H1 (cell line): ENCODE data around the gene CD47. TPM values are rescaled to one million over a fixed set of nuclear protein-coding genes. Genes with fewer than 3 reads are reported as not detected.

Experiments
- CTCF ChIA-PET: fragments of 300-600 bp; sonication (Branson Sonifier 250); formaldehyde crosslinking; loops from one replicate; lab custom pipeline; 2021; ENCODE audit not compliant: partially characterized antibody; lab: Charles Lee
- POLR2A ChIA-PET: fragments of 300-600 bp; sonication (Branson Sonifier 250); formaldehyde crosslinking; loops from one replicate; lab custom pipeline; 2021; ENCODE audit warnings: inconsistent platforms; ENCODE audit not compliant: partially characterized antibody; lab: Charles Lee
- DNase-seq, 2 experiments: peaks; one replicate each; pipeline versions ENCODE4 v3.0.0 to v3.0.0-alpha.2; 2010 to 2022; ENCODE audit warnings: low spot score in 2 of 2, low read depth in 1 of 2, mixed read lengths in 1 of 2
- FAIRE-seq: peaks from 2 replicates; lab custom pipeline; 2011; peaks lifted over from hg19 to GRCh38; lab: Jason Lieb, UNC
- H2AFZ ChIP-seq: 2 replicates; pipeline ENCODE4 v1.8.1; 2012; ENCODE audit warnings: low read length, inconsistent platforms
- H2AK5ac ChIP-seq: 2 replicates; pipeline ENCODE4 v1.6.1; 2013; ENCODE audit warnings: low read depth, low read length
- H2BK120ac ChIP-seq: replicated peaks from 2 replicates; pipeline ENCODE3; 2013; ENCODE audit warnings: low read depth, low read length, inconsistent platforms
- H2BK12ac ChIP-seq: 2 replicates; pipeline ENCODE4 v1.6.1; 2013; ENCODE audit warnings: low read depth, low read length
- H2BK15ac ChIP-seq: 2 replicates; pipeline ENCODE4 v1.6.1; 2013; ENCODE audit warnings: low read length
- H2BK20ac ChIP-seq: 2 replicates; pipeline ENCODE4 v1.6.1; 2013; ENCODE audit warnings: low read length
- H2BK5ac ChIP-seq: 2 replicates; pipeline ENCODE4 v1.6.1; 2013; ENCODE audit warnings: low read depth, low read length
- H3K14ac ChIP-seq: 2 replicates; pipeline ENCODE4 v1.6.1; 2013; ENCODE audit warnings: inconsistent platforms; ENCODE audit not compliant: insufficient read length
- H3K18ac ChIP-seq: 2 replicates; pipeline ENCODE4 v1.6.1; 2013; ENCODE audit warnings: low read length; ENCODE audit errors: extremely low read depth
- H3K23ac ChIP-seq: 2 replicates; pipeline ENCODE4 v1.6.1; 2013; ENCODE audit warnings: inconsistent platforms; ENCODE audit not compliant: insufficient read length
- H3K23me2 ChIP-seq: 2 replicates; pipeline ENCODE4 v1.6.1; 2013; ENCODE audit warnings: low read depth, low read length
- H3K27ac ChIP-seq: 2 replicates; pipeline ENCODE4 v1.6.1; 2011; ENCODE audit warnings: low read depth, low read length, inconsistent platforms
- H3K27me3 ChIP-seq, 4 experiments: replicated peaks in 1 of 4; 1 replicate in 1 of 4; 2 replicates in 3 of 4; pipeline versions ENCODE4 v1.6.1 to v1.8.1; 2011 to 2013; ENCODE audit warnings: low read length in 3 of 4, mild to moderate bottlenecking in 3 of 4, inconsistent platforms in 2 of 4, mixed read lengths in 2 of 4, moderate library complexity in 1 of 4; ENCODE audit not compliant: control insufficient read depth in 3 of 4, insufficient read depth in 3 of 4; ENCODE audit errors: extremely low read depth in 1 of 4
- H3K36me3 ChIP-seq, 4 experiments: 2 replicates each; pipeline versions ENCODE4 v1.6.1 to v1.8.1; 2011 to 2013; ENCODE audit warnings: mild to moderate bottlenecking in 4 of 4, low read length in 3 of 4, moderate library complexity in 2 of 4, control low read depth in 1 of 4, inconsistent platforms in 1 of 4; ENCODE audit not compliant: insufficient read depth in 4 of 4, control insufficient read depth in 2 of 4
- H3K4ac ChIP-seq: replicated peaks from 2 replicates; pipeline ENCODE3; 2013; ENCODE audit warnings: low read length, low read depth, mixed read lengths, inconsistent platforms; ENCODE audit not compliant: insufficient read length
- H3K4me1 ChIP-seq, 4 experiments: replicated peaks in 1 of 4; 1 replicate in 1 of 4; 2 replicates in 3 of 4; pipeline versions ENCODE4 v1.6.1 to v1.8.1; 2011 to 2013; ENCODE audit warnings: low read length in 3 of 4, inconsistent platforms in 2 of 4, mixed read lengths in 1 of 4; ENCODE audit not compliant: insufficient read depth in 4 of 4, control insufficient read depth in 3 of 4
- H3K4me2 ChIP-seq, 2 experiments: 2 replicates each; pipeline versions ENCODE4 v1.6.1 to v1.8.1; 2011 to 2013; ENCODE audit warnings: low read depth in 2 of 2, low read length in 2 of 2, control low read depth in 1 of 2, inconsistent platforms in 1 of 2, mild to moderate bottlenecking in 1 of 2; ENCODE audit not compliant: insufficient read depth in 1 of 2
- H3K4me3 ChIP-seq, 4 experiments: fragments of 200-600, 300-600 bp in 1 of 4; sonication (generic), shearing (Covaris generic), sonication (Bioruptor Twin) in 1 of 4; 2 replicates each; pipeline versions ENCODE4 v1.5.1 to v1.8.1; 2011 to 2016; ENCODE audit warnings: low read length in 4 of 4, low read depth in 3 of 4, control low read depth in 2 of 4, inconsistent platforms in 2 of 4, mild to moderate bottlenecking in 2 of 4, mixed read lengths in 1 of 4, moderate library complexity in 1 of 4; ENCODE audit not compliant: insufficient read depth in 2 of 4; ENCODE audit errors: extremely low read depth in 1 of 4
- H3K56ac ChIP-seq: replicated peaks from 2 replicates; pipeline ENCODE3; 2013; ENCODE audit warnings: low read depth, mild to moderate bottlenecking, mixed read lengths, low read length, inconsistent platforms; ENCODE audit not compliant: insufficient read length
- H3K79me1 ChIP-seq: 2 replicates; pipeline ENCODE4 v1.6.1; 2013; ENCODE audit warnings: low read depth, low read length, control low read depth
- H3K79me2 ChIP-seq, 2 experiments: 2 replicates each; pipeline versions ENCODE4 v1.6.1 to v1.8.1; 2012 to 2013; ENCODE audit warnings: low read length in 2 of 2, mild to moderate bottlenecking in 2 of 2, inconsistent platforms in 1 of 2; ENCODE audit not compliant: insufficient read depth in 2 of 2, control insufficient read depth in 1 of 2
- H3K9ac ChIP-seq, 4 experiments: replicated peaks in 1 of 4; 1 replicate in 1 of 4; 2 replicates in 3 of 4; pipeline versions ENCODE4 v1.6.1 to v1.8.1; 2011 to 2013; ENCODE audit warnings: low read depth in 3 of 4, low read length in 3 of 4, control low read depth in 2 of 4, mild to moderate bottlenecking in 2 of 4, moderate library complexity in 2 of 4, inconsistent platforms in 1 of 4; ENCODE audit errors: extremely low read depth in 1 of 4
- H3K9me3 ChIP-seq, 2 experiments: 2 replicates each; pipeline versions ENCODE4 v1.6.1 to v1.8.1; 2012 to 2013; ENCODE audit warnings: mild to moderate bottlenecking in 2 of 2, moderate library complexity in 2 of 2, control low read depth in 1 of 2, inconsistent platforms in 1 of 2, low read depth in 1 of 2, low read length in 1 of 2, mixed read lengths in 1 of 2; ENCODE audit not compliant: insufficient read depth in 2 of 2
- H4K20me1 ChIP-seq, 2 experiments: replicated peaks in 1 of 2; 2 replicates each; pipeline versions ENCODE3 to v1.8.1; 2011 to 2013; ENCODE audit warnings: inconsistent platforms in 2 of 2, low read length in 2 of 2, mild to moderate bottlenecking in 1 of 2; ENCODE audit not compliant: insufficient read depth in 2 of 2, control insufficient read depth in 1 of 2
- H4K5ac ChIP-seq: 2 replicates; pipeline ENCODE4 v1.6.1; 2013; ENCODE audit warnings: low read length, low read depth, mixed read lengths, inconsistent platforms; ENCODE audit not compliant: insufficient read length
- H4K8ac ChIP-seq: 2 replicates; pipeline ENCODE4 v1.8.0; 2013; ENCODE audit warnings: mild to moderate bottlenecking, moderate library complexity, low read length, inconsistent platforms; ENCODE audit not compliant: insufficient read depth; ENCODE audit errors: extremely low read depth
- H4K91ac ChIP-seq: replicated peaks from 2 replicates; pipeline ENCODE3; 2013; ENCODE audit warnings: low read length, mixed read lengths, inconsistent platforms; ENCODE audit not compliant: insufficient read length
- E2F6 ChIP-seq: IDR thresholded peaks from 2 replicates; pipeline ENCODE4 v1.6.1; 2012; ENCODE audit warnings: inconsistent platforms
- KDM1A ChIP-seq: fragments of 200-600, 300-600 bp; sonication (generic); IDR thresholded peaks from 2 replicates; pipeline ENCODE4 v1.7.1; 2016; ENCODE audit warnings: mild to moderate bottlenecking, low read length, borderline replicate concordance
- MAX ChIP-seq: IDR thresholded peaks from 2 replicates; pipeline ENCODE4 v1.6.1; 2012; ENCODE audit warnings: inconsistent platforms
- POU5F1 ChIP-seq: IDR thresholded peaks from 2 replicates; pipeline ENCODE4 v1.6.1; 2011; ENCODE audit warnings: low read depth, mild to moderate bottlenecking, low read length, moderate library complexity
- WGBS, 2 experiments: shearing (Covaris generic) in 1 of 2; methylation state at CpG; one replicate each; pipeline versions ENCODE4 v1.1.6 to v1.1.7; 2013 to 2015; ENCODE audit warnings: low lambda C conversion rate in 2 of 2, mixed read lengths in 2 of 2, inconsistent platforms in 1 of 2, low coverage in 1 of 2, missing lambda C conversion rate in 1 of 2; ENCODE audit not compliant: insufficient replicate concordance in 2 of 2, insufficient coverage in 1 of 2, insufficient read length in 1 of 2; ENCODE audit errors: extremely low coverage in 1 of 2, missing lambda C conversion rate in 1 of 2; 5-methylcytosine and 5-hydroxymethylcytosine counted together
- polyA plus RNA-seq, 7 experiments: library from polyadenylated mRNA; depleted of rRNA in 3 of 7; stranded (reverse) in 5 of 7; unstranded in 2 of 7; fragments of >200 nt in 5 of 7; fragments of 200-250 nt in 2 of 7; gene quantifications; 1 replicate in 5 of 7; 2 replicates in 1 of 7; 4 replicates in 1 of 7; pipeline versions ENCODE4 v1.2.1 to v1.2.3, GENCODE V29; 2011 to 2013; ENCODE audit warnings: missing spikeins in 2 of 7, mixed read lengths in 2 of 7
- total RNA-seq: library from RNA; stranded (reverse); fragmentation: NEBNext Ultra II Directional; extraction: Animal tissue kit (Norgen Biotek cat#: 25700); gene quantifications from 2 replicates; pipeline ENCODE4 v1.2.1, GENCODE V29; 2021

CD47 gene
- total and polyA plus RNA-seq, 2 of the 8 experiments (the other 6 are each of a cell fraction or from before 2014, with no cell fraction given), result 14.4 to 19.3 TPM

GRCh38 chr3:108067768-108068167 lies 23.1 kb downstream of the CD47 start:
- ChIA-PET CTCF (interaction anchor here (0.8 to 1.4 kb wide), 2 partner anchors 30 to 86 kb away, joined by 3 to 4 read pairs; no protein-coding TSS in a partner anchor), POLR2A (no interaction called here)
- Histone ChIP-seq H3K27ac (no peak overlapping the region), H3K36me3 (no peaks in the 10 kb centered on the region), H4K20me1 (no peaks in the 10 kb centered on the region), H2BK12ac (no peak overlapping the region), H2BK120ac (no peak overlapping the region), H3K56ac (no peak overlapping the region), H4K91ac (no peak overlapping the region), H3K79me2 (no peaks in the 10 kb centered on the region), H2BK20ac (no peak overlapping the region), H3K23ac (no peak overlapping the region), H3K4ac (no peak overlapping the region), H3K18ac (no peak overlapping the region), H3K9me3 (no peaks in the 10 kb centered on the region), H2AFZ (no peak overlapping the region), H2AK5ac (no peak overlapping the region), H4K5ac (no peak overlapping the region), H3K9ac (no peak overlapping the region), H3K4me1 (peaks cover 0 to 5% (median 0%) of the 10 kb centered on the region in 4 experiments; a peak in 1 of 7 replicates), H3K14ac (no peak overlapping the region), H3K4me2 (no peak overlapping the region), H2BK5ac (no peak overlapping the region), H3K4me3 (no peak overlapping the region), H4K8ac (no peak overlapping the region), H3K27me3 (no peaks in the 10 kb centered on the region), H3K23me2 (no peaks in the 10 kb centered on the region), H2BK15ac (no peak overlapping the region), H3K79me1 (no peaks in the 10 kb centered on the region)
- TF ChIP-seq KDM1A, result no peak
- no peak for TF ChIP-seq POU5F1
- TF ChIP-seq E2F6, result no peak
- no peak for TF ChIP-seq MAX
- FAIRE-seq (no peak), DNase-seq (no peak)
- 73% methylated on average over 1 of the region's 1 CpG; no CpG with 5 or more reads in 1 of the 2 experiments for WGBS, 2 experiments
